Stimulated activated CD8-positive, alpha-beta memory T cell treated with anti-CD3 and anti-CD28 coated beads, Interleukin-12 subunit alpha, Interleukin-12 subunit beta, amount 100 ng/mL, for 24 hours (primary cell): ENCODE data around the gene CENPV.

Source experiments
- DNase-seq: peaks from one replicate; pipeline ENCODE4 v3.0.0-alpha.2; 2020; ENCODE audit errors: extremely low read depth

CENPV gene

GRCh38 chr17:16361874-16362273 lies 8.6 kb upstream of the CENPV start:
- no peak for DNase-seq

- DNase-seq = no peak
Measured at GRCh38 chr17:16358394-16358793, 5.1 kb upstream of the CENPV start.

GRCh38 chr17:16354585-16354984 lies 1.3 kb upstream of the CENPV start:
- DNase-seq = no peak

- DNase-seq = no peak
Measured at GRCh38 chr17:16352667-16353316, 477 bp downstream of the CENPV start.

GRCh38 chr17:16352303-16352666 lies 984 bp downstream of the CENPV start:
- no peak for DNase-seq

- DNase-seq = no peak
Measured at GRCh38 chr17:16351831-16352230, 1.4 kb downstream of the CENPV start.

- DNase-seq = no peak
Measured at GRCh38 chr17:16349431-16349830, 3.8 kb downstream of the CENPV start.

- DNase-seq = no peak
Measured at GRCh38 chr17:16348586-16348985, 4.7 kb downstream of the CENPV start.

GRCh38 chr17:16346721-16347271 lies 6.5 kb downstream of the CENPV start:
- DNase-seq = no peak

GRCh38 chr17:16345565-16345964 lies 7.7 kb downstream of the CENPV start:
- no peak for DNase-seq

GRCh38 chr17:16343569-16343968 lies 9.7 kb downstream of the CENPV start:
- no peak for DNase-seq

GRCh38 chr17:16342979-16343378 lies 10.3 kb downstream of the CENPV start:
- DNase-seq = no peak

- DNase-seq = no peak
Measured at GRCh38 chr17:16339959-16340358, 13.3 kb downstream of the CENPV start.

GRCh38 chr17:16339402-16339801 lies 13.9 kb downstream of the CENPV start:
- no peak for DNase-seq

- DNase-seq = no peak
Measured at GRCh38 chr17:16338391-16338790, 14.9 kb downstream of the CENPV start.

- DNase-seq = no peak
Measured at GRCh38 chr17:16329519-16330271, 23.6 kb downstream of the CENPV start.

- no peak for DNase-seq
Measured at GRCh38 chr17:16328997-16329396, 24.3 kb downstream of the CENPV start.

- no peak for DNase-seq
Measured at GRCh38 chr17:16327018-16327417, 26.3 kb downstream of the CENPV start.

- DNase-seq = no peak
Measured at GRCh38 chr17:16325964-16326363, 27.3 kb downstream of the CENPV start.

GRCh38 chr17:16322636-16323035 lies 30.6 kb downstream of the CENPV start:
- no peak for DNase-seq

GRCh38 chr17:16319969-16320368 lies 33.3 kb downstream of the CENPV start:
- DNase-seq = no peak

GRCh38 chr17:16314859-16315258 lies 38.4 kb downstream of the CENPV start:
- DNase-seq = no peak

- no peak for DNase-seq
Measured at GRCh38 chr17:16314189-16314588, 39.1 kb downstream of the CENPV start.
